HepG2 (cell line): ENCODE measurements around the gene UNC13D. TPM values are rescaled to one million over a fixed set of nuclear protein-coding genes. Genes with fewer than 3 reads are reported as not detected.
A peak's percentile ranks its signal among the peaks of the same experiment; 100 is the strongest.

Experiments
- DZIP1 ChIP-seq: sonication (generic); formaldehyde crosslinking; IDR thresholded peaks from 2 replicates; pipeline ENCODE4 v1.5.0; 2020; ENCODE audit warnings: mild to moderate bottlenecking, missing genetic modification reagents
- GABPB1 ChIP-seq: IDR thresholded peaks from 2 replicates; pipeline ENCODE4 v1.6.1; 2016; ENCODE audit warnings: mild to moderate bottlenecking, missing genetic modification reagents, moderate library complexity, missing compliant biosample characterization
- GLMP ChIP-seq: sonication (generic); formaldehyde crosslinking; IDR thresholded peaks from 2 replicates; pipeline ENCODE4 v1.9.0; 2021; ENCODE audit warnings: missing genetic modification reagents, mild to moderate bottlenecking, borderline replicate concordance
- MIER2 ChIP-seq: IDR thresholded peaks from 2 replicates; pipeline ENCODE4 v1.6.1; 2016; ENCODE audit warnings: missing biosample characterization, missing genetic modification reagents
- MYNN ChIP-seq: sonication (generic); formaldehyde crosslinking; IDR thresholded peaks from 2 replicates; pipeline ENCODE4 v1.4.0; 2020; ENCODE audit warnings: mild to moderate bottlenecking, low read depth, missing genetic modification reagents
- POLR2G ChIP-seq: fragments of 200-400 bp; formaldehyde crosslinking; IDR thresholded peaks from 2 replicates; pipeline ENCODE4 v1.6.1; 2018; ENCODE audit warnings: mild to moderate bottlenecking, low read depth, low read length, moderate library complexity
- RERE ChIP-seq: IDR thresholded peaks from 2 replicates; pipeline ENCODE4 v1.6.1; 2016; ENCODE audit warnings: low read depth, missing genetic modification reagents, missing compliant biosample characterization
- TAF1 ChIP-seq: sonication (generic); formaldehyde crosslinking; IDR thresholded peaks from 2 replicates; pipeline ENCODE4 v1.4.0; 2020; ENCODE audit warnings: missing genetic modification reagents
- TFDP1 ChIP-seq: IDR thresholded peaks from 2 replicates; pipeline ENCODE4 v1.6.1; 2016; ENCODE audit warnings: missing compliant biosample characterization, missing genetic modification reagents, borderline replicate concordance
- ZBTB3 ChIP-seq: sonication (generic); formaldehyde crosslinking; IDR thresholded peaks from 2 replicates; pipeline ENCODE4 v1.4.0; 2020; ENCODE audit warnings: low read depth, mild to moderate bottlenecking, moderate library complexity, missing genetic modification reagents, borderline replicate concordance
- ZIK1 ChIP-seq: sonication (generic); formaldehyde crosslinking; IDR thresholded peaks from 2 replicates; pipeline ENCODE4 v1.5.0; 2020; ENCODE audit warnings: mild to moderate bottlenecking, low read depth, missing genetic modification reagents, borderline replicate concordance
- ZNF414 ChIP-seq: sonication (generic); formaldehyde crosslinking; IDR thresholded peaks from 2 replicates; pipeline ENCODE4 v1.5.0; 2020; ENCODE audit warnings: missing genetic modification reagents
- ZNF432 ChIP-seq: sonication (generic); formaldehyde crosslinking; IDR thresholded peaks from 2 replicates; pipeline ENCODE4 v1.5.0; 2020; ENCODE audit warnings: missing genetic modification reagents, mild to moderate bottlenecking, borderline replicate concordance
- ZNF546 ChIP-seq: sonication (generic); formaldehyde crosslinking; conservative IDR thresholded peaks from 2 replicates; pipeline ENCODE4 v1.8.1; 2023; ENCODE audit warnings: mild to moderate bottlenecking, missing genetic modification reagents
- ZUFSP ChIP-seq: sonication (generic); formaldehyde crosslinking; IDR thresholded peaks from 2 replicates; pipeline ENCODE4 v1.9.0; 2021; ENCODE audit warnings: missing genetic modification reagents, mild to moderate bottlenecking, borderline replicate concordance
- polyA plus RNA-seq, 8 experiments: library from polyadenylated mRNA; depleted of rRNA in 3 of 8; stranded (reverse) in 7 of 8; unstranded in 1 of 8; fragments of >200 nt; fragmentation: Illumina TruSeq in 4 of 8; extraction: Trizol in 4 of 8; gene quantifications; 2 replicates each; pipeline versions ENCODE4 v1.2.1 to v1.2.3, GENCODE V29; 2011 to 2016; ENCODE audit warnings: low read depth in 4 of 8, missing spikeins in 1 of 8, mixed read lengths in 1 of 8; ENCODE audit not compliant: insufficient read depth in 1 of 8
- total RNA-seq, 5 experiments: library from RNA; depleted of rRNA; stranded (reverse); fragments of >200 nt; fragmentation: Illumina TruSeq; extraction: Trizol; gene quantifications; 2 replicates each; pipeline ENCODE4 v1.2.3, GENCODE V29; 2016; ENCODE audit warnings: low read depth in 1 of 5

Gene UNC13D
- total and polyA plus RNA-seq, 2 of the 13 experiments (the other 11 are each of a cell fraction or from before 2014, with no cell fraction given), result 29.7 to 42.7 TPM

GRCh38 chr17:75892556-75893224, 48.5 kb upstream of the UNC13D start (continued):
- no peak for TF ChIP-seq DZIP1 (CRISPR knock-in tag)
- TF ChIP-seq TFDP1 (CRISPR knock-in tag), result peak; percentile 40; the same call in 1 of the 2 replicates
- no peak; the same call in 1 of the 2 replicates for TF ChIP-seq ZNF546
- peak; percentile 70 for TF ChIP-seq TAF1 (CRISPR knock-in tag)
- peak; percentile 33; the same call in 1 of the 2 replicates for TF ChIP-seq GABPB1 (CRISPR knock-in tag)
- TF ChIP-seq ZNF432 (CRISPR knock-in tag), result no peak; the same call in 1 of the 2 replicates
- TF ChIP-seq ZNF414 (CRISPR knock-in tag), result no peak
- no peak for TF ChIP-seq RERE
- TF ChIP-seq GLMP, result no peak
- no peak for TF ChIP-seq MIER2 (CRISPR knock-in tag)
- TF ChIP-seq ZUFSP (CRISPR knock-in tag), result no peak
- peak; percentile 84 for TF ChIP-seq POLR2G
- TF ChIP-seq MYNN (CRISPR knock-in tag), result no peak
- no peak; the same call in 1 of the 2 replicates for TF ChIP-seq ZIK1 (CRISPR knock-in tag)
- no peak for TF ChIP-seq ZBTB3 (CRISPR knock-in tag)
